Activated T-cell treated with anti-CD3 and anti-CD28 coated beads, Interleukin-2, amount 50 U/mL, for 1 hour (primary cell): ENCODE measurements around the gene PKNOX2.

Source experiments
- DNase-seq: peaks from one replicate; pipeline ENCODE4 v3.0.0-alpha.2; 2020

Gene PKNOX2

GRCh38 chr11:125155767-125156166, 8.8 kb upstream of the PKNOX2 start:
- no peak for DNase-seq

GRCh38 chr11:125156346-125157117, 8.0 kb upstream of the PKNOX2 start:
- no peak for DNase-seq

GRCh38 chr11:125157118-125157733, 7.3 kb upstream of the PKNOX2 start:
- no peak for DNase-seq

GRCh38 chr11:125157953-125158680, 6.4 kb upstream of the PKNOX2 start:
- DNase-seq: no peak

- no peak for DNase-seq
These were observed 1.8 kb upstream of the PKNOX2 start for GRCh38 chr11:125162743-125163142.

GRCh38 chr11:125163431-125164063, 1.0 kb upstream of the PKNOX2 start:
- no peak for DNase-seq

- DNase-seq: no peak
These were observed 495 bp upstream of the PKNOX2 start for GRCh38 chr11:125164091-125164421.

- peak; percentile 30 for DNase-seq
These were observed 726 bp downstream of the PKNOX2 start for GRCh38 chr11:125165111-125165842.

GRCh38 chr11:125165843-125166763, 1.6 kb downstream of the PKNOX2 start:
- peak; percentile 31 for DNase-seq

- DNase-seq: no peak
These were observed 2.3 kb downstream of the PKNOX2 start for GRCh38 chr11:125166764-125167291.

- no peak for DNase-seq
These were observed 2.9 kb downstream of the PKNOX2 start for GRCh38 chr11:125167292-125167953.

- no peak for DNase-seq
These were observed 3.6 kb downstream of the PKNOX2 start for GRCh38 chr11:125167954-125168835.

GRCh38 chr11:125168918-125169456, 4.4 kb downstream of the PKNOX2 start:
- DNase-seq: no peak

- DNase-seq: no peak
These were observed 5.5 kb downstream of the PKNOX2 start for GRCh38 chr11:125170001-125170509.

- DNase-seq: no peak
These were observed 6.0 kb downstream of the PKNOX2 start for GRCh38 chr11:125170510-125171031.

- DNase-seq: no peak
These were observed 7.4 kb downstream of the PKNOX2 start for GRCh38 chr11:125171974-125172373.

- no peak for DNase-seq
These were observed 8.5 kb downstream of the PKNOX2 start for GRCh38 chr11:125173027-125173426.

- DNase-seq: no peak
These were observed 9.0 kb downstream of the PKNOX2 start for GRCh38 chr11:125173556-125173955.

- DNase-seq: no peak
These were observed 9.5 kb downstream of the PKNOX2 start for GRCh38 chr11:125174057-125174456.
